ENCODE data around the gene TGM3. TPM values are rescaled to one million over a fixed set of nuclear protein-coding genes. Genes with fewer than 3 reads are reported as not detected.

The TGM3 gene
- total RNA-seq, 1 experiment from 2014 or later: not detected

DNA sequence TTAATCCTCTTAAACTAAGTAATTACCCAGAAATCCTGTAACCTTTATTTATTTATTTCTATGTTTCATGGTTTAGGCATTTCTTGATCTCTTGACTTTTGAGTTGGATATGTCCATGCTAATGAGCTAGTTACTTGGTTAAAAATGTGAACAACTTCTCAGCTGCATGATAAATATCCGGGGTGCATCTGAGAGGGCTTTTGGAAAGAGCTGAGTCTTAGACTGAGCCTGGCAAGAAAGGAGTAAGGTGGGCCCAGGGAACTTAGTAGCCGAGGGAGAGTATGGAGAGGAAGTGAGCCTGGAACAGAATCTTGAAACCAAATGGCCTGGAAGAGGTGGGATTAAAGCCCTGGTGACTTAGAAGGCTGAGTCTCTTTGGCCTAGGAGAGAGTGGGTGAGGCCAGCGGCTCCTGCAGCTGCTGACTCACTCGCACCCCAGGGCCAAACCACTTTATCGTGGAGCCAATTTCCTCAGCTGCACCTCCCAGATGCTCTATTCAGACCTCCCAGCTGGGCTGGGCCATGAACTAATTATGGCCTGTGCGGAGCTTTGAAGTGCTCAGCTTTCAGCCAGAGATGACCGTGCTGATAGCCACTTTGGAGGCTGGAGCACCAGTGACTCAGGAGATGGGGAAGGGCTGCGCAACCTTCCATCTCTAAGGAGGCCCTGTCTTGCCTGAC is 19.1 kb downstream of the TGM3 start (continued):
- TF ChIP-seq, protein P1, sequence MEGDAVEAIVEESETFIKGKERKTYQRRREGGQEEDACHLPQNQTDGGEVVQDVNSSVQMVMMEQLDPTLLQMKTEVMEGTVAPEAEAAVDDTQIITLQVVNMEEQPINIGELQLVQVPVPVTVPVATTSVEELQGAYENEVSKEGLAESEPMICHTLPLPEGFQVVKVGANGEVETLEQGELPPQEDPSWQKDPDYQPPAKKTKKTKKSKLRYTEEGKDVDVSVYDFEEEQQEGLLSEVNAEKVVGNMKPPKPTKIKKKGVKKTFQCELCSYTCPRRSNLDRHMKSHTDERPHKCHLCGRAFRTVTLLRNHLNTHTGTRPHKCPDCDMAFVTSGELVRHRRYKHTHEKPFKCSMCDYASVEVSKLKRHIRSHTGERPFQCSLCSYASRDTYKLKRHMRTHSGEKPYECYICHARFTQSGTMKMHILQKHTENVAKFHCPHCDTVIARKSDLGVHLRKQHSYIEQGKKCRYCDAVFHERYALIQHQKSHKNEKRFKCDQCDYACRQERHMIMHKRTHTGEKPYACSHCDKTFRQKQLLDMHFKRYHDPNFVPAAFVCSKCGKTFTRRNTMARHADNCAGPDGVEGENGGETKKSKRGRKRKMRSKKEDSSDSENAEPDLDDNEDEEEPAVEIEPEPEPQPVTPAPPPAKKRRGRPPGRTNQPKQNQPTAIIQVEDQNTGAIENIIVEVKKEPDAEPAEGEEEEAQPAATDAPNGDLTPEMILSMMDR (IDR thresholded peaks at IDR 0.05 in 2 of 3, conservative IDR thresholded peaks at IDR 0.05 in 1 of 3; ENCODE audit: borderline replicate concordance in 1 of 3, insufficient read depth in 1 of 3, low read depth in 2 of 3, low read length in 2 of 3): no peak
- peak; percentile 55 for TF ChIP-seq JUND (IDR thresholded peaks at IDR 0.05)
- TF ChIP-seq TCF7L2 (IDR thresholded peaks at IDR 0.05; ENCODE audit: borderline replicate concordance, extremely low read depth, insufficient read depth, insufficient read length): peak; percentile 88
- TF ChIP-seq, protein P2, sequence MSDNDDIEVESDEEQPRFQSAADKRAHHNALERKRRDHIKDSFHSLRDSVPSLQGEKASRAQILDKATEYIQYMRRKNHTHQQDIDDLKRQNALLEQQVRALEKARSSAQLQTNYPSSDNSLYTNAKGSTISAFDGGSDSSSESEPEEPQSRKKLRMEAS (IDR thresholded peaks at IDR 0.05): no peak
- TF ChIP-seq, protein P3, sequence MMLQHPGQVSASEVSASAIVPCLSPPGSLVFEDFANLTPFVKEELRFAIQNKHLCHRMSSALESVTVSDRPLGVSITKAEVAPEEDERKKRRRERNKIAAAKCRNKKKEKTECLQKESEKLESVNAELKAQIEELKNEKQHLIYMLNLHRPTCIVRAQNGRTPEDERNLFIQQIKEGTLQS (IDR thresholded peaks at IDR 0.05): no peak
- peak; percentile 27; the same call in 1 of the 2 replicates for TF ChIP-seq ZFX (IDR thresholded peaks at IDR 0.05)
- no peak for TF ChIP-seq SIN3A (IDR thresholded peaks at IDR 0.05; ENCODE audit: low read depth)
- TF ChIP-seq SP1 (IDR thresholded peaks at IDR 0.05; ENCODE audit: low read depth): peak; percentile 35; the same call in 1 of the 2 replicates
- TF ChIP-seq CBX3 (IDR thresholded peaks at IDR 0.05; ENCODE audit: low read depth): peak; percentile 64; the same call in 1 of the 2 replicates
- TF ChIP-seq RAD21 (IDR thresholded peaks at IDR 0.05; ENCODE audit: low read depth): no peak
- no peak for TF ChIP-seq POLR2A (IDR thresholded peaks at IDR 0.05; ENCODE audit: borderline replicate concordance, extremely low read depth, insufficient read depth, insufficient read length)
- no peak for TF ChIP-seq YY1 (IDR thresholded peaks at IDR 0.05; ENCODE audit: extremely low read depth, insufficient replicate concordance, low read depth, low read length)
- peak; percentile 51; the same call in 1 of the 2 replicates for TF ChIP-seq FOSL1 (IDR thresholded peaks at IDR 0.05; ENCODE audit: low read depth)
- no peak for TF ChIP-seq EZH2phosphoT487 (IDR thresholded peaks at IDR 0.05; ENCODE audit: borderline replicate concordance)
- no peak for TF ChIP-seq EGR1 (IDR thresholded peaks at IDR 0.05; ENCODE audit: low read depth)
- no peak for TF ChIP-seq ZNF274 (IDR thresholded peaks at IDR 0.05; ENCODE audit: low read depth, low read length)
- TF ChIP-seq SRF (IDR thresholded peaks at IDR 0.05; ENCODE audit: low read depth): no peak

All from HCT116 (cell line).